Activated CD4-positive, alpha-beta memory T cell treated with anti-CD3 and anti-CD28 coated beads, Interleukin-2, amount 10 ng/mL, durations not matched to agents 7 days and 5 days (primary cell): ENCODE data around the gene RPS6KL1. TPM values are rescaled to one million over a fixed set of nuclear protein-coding genes. Genes with fewer than 3 reads are reported as not detected.

ENCODE experiments used
- CTCF ChIA-PET: fragments of 350-600 bp; sonication (Branson Sonifier 250); formaldehyde crosslinking; loops from one replicate; lab custom pipeline; 2021; ENCODE audit warnings: antibody characterized with exemption, inconsistent platforms; lab: Charles Lee
- POLR2A ChIA-PET: fragments of 350-600 bp; sonication (Branson Sonifier 250); formaldehyde crosslinking; loops from one replicate; lab custom pipeline; 2021; ENCODE audit warnings: antibody characterized with exemption; lab: Charles Lee
- DNase-seq: peaks from one replicate; pipeline ENCODE4 v3.0.0-alpha.2; 2020
- H3K27ac Mint-ChIP-seq: one replicate; pipeline ENCODE4 v1.8.0; 2021; ENCODE audit warnings: mild to moderate bottlenecking, mixed read lengths
- H3K27me3 Mint-ChIP-seq: one replicate; pipeline ENCODE4 v1.8.0; 2021; ENCODE audit warnings: mixed read lengths
- H3K36me3 Mint-ChIP-seq: one replicate; pipeline ENCODE4 v1.8.0; 2021; ENCODE audit warnings: low read depth, mixed read lengths
- H3K4me1 Mint-ChIP-seq: one replicate; pipeline ENCODE4 v1.8.0; 2021; ENCODE audit warnings: mixed read lengths
- H3K4me3 Mint-ChIP-seq: one replicate; pipeline ENCODE4 v1.8.0; 2021; ENCODE audit warnings: mild to moderate bottlenecking, mixed read lengths
- H3K9me3 Mint-ChIP-seq: one replicate; pipeline ENCODE4 v1.8.0; 2021; ENCODE audit warnings: mixed read lengths
- total RNA-seq, 2 experiments: library from RNA; stranded (reverse); gene quantifications; one replicate each; pipeline ENCODE4 v1.2.3, GENCODE V29; 2021

The RPS6KL1 gene
- total RNA-seq, 2 experiments from 2014 or later, result 3.6 to 3.8 TPM

GRCh38 chr14:74906925-74907521 lies 16.0 kb downstream of the RPS6KL1 start:
- CTCF ChIA-PET, result interaction anchor here (1.3 to 7.2 kb wide), 14 partner anchors 10 to 298 kb away, joined by 3 to 285 read pairs (median 14); partner anchors contain the start of genes DLST, EIF2B2, PROX2 and RPS6KL1
- no peak for DNase-seq
- Mint-ChIP-seq H3K27ac (no peak overlapping the region), H3K27me3 (no peaks in the 10 kb centered on the region), H3K4me1 (peaks cover 3% of the 10 kb centered on the region), H3K4me3 (no peak overlapping the region), H3K9me3 (no peaks in the 10 kb centered on the region), H3K36me3 (peaks cover 18% of the 10 kb centered on the region)
- POLR2A ChIA-PET, result interaction anchor here (1.7 to 4.4 kb wide), 3 partner anchors 17 to 46 kb away, joined by 4 to 45 read pairs (median 34); partner anchors contain the start of gene DLST

- no peaks in the 10 kb centered on the region for H3K9me3 Mint-ChIP-seq
- CTCF ChIA-PET, result interaction anchor here (0.6 to 7.2 kb wide), 33 partner anchors 13 to 1266 kb away, joined by 3 to 285 read pairs (median 5); partner anchors contain the start of genes ACYP1, DLST, PROX2 and RPS6KL1
These were observed 17.4 kb downstream of the RPS6KL1 start for GRCh38 chr14:74905595-74906142.

GRCh38 chr14:74904635-74905503 lies 18.2 kb downstream of the RPS6KL1 start:
- no peak overlapping the region for H3K4me3 Mint-ChIP-seq
- no peak for DNase-seq
- H3K9me3 Mint-ChIP-seq, result no peaks in the 10 kb centered on the region
- ChIA-PET CTCF (interaction anchor here (0.7 to 7.2 kb wide), 23 partner anchors 12 to 385 kb away, joined by 3 to 285 read pairs (median 9); partner anchors contain the start of genes DLST, PROX2 and RPS6KL1), POLR2A (interaction anchor here (0.8 to 4.4 kb wide), 9 partner anchors 13 to 296 kb away, joined by 3 to 45 read pairs (median 3); partner anchors contain the start of gene DLST)
- H3K27ac Mint-ChIP-seq, result peak overlapping the region; percentile 21
- peaks cover 3% of the 10 kb centered on the region for H3K4me1 Mint-ChIP-seq
- H3K36me3 Mint-ChIP-seq, result peaks cover 40% of the 10 kb centered on the region
- H3K27me3 Mint-ChIP-seq, result no peaks in the 10 kb centered on the region

More at GRCh38 chr14:74905595-74906142, 17.4 kb downstream of the RPS6KL1 start:
- POLR2A ChIA-PET, result interaction anchor here (0.6 to 4.4 kb wide), 12 partner anchors 12 to 536 kb away, joined by 3 to 45 read pairs (median 3); partner anchors contain the start of gene DLST
- no peak overlapping the region for H3K27ac Mint-ChIP-seq
- H3K27me3 Mint-ChIP-seq, result no peaks in the 10 kb centered on the region
- H3K36me3 Mint-ChIP-seq, result peaks cover 32% of the 10 kb centered on the region
- peak; percentile 76 for DNase-seq
- H3K4me3 Mint-ChIP-seq, result no peak overlapping the region
- peaks cover 3% of the 10 kb centered on the region for H3K4me1 Mint-ChIP-seq

GRCh38 chr14:74902941-74903705 lies 19.9 kb downstream of the RPS6KL1 start:
- Mint-ChIP-seq H3K9me3 (no peaks in the 10 kb centered on the region), H3K27ac (no peak overlapping the region), H3K27me3 (no peaks in the 10 kb centered on the region), H3K36me3 (peaks cover 57% of the 10 kb centered on the region), H3K4me1 (peaks cover 3% of the 10 kb centered on the region), H3K4me3 (no peak overlapping the region)
- ChIA-PET CTCF (interaction anchor here (5.8 to 7.2 kb wide), 2 partner anchors 10 to 42 kb away, joined by 86 to 285 read pairs; no protein-coding TSS in a partner anchor), POLR2A (no interaction called here)
- no peak for DNase-seq

GRCh38 chr14:74898694-74899093 lies 24.4 kb downstream of the RPS6KL1 start:
- Mint-ChIP-seq H3K27me3 (no peaks in the 10 kb centered on the region), H3K36me3 (peaks cover 92% of the 10 kb centered on the region), H3K4me1 (no peaks in the 10 kb centered on the region), H3K4me3 (no peak overlapping the region), H3K27ac (no peak overlapping the region), H3K9me3 (no peaks in the 10 kb centered on the region)
- no peak for DNase-seq
- ChIA-PET CTCF (interaction anchor here (7.3 kb wide), 1 partner anchor 36 kb away, joined by 64 read pairs; no protein-coding TSS in a partner anchor), POLR2A (interaction anchor here (2.2 kb wide), 1 partner anchor 16 kb away, joined by 6 read pairs; no protein-coding TSS in a partner anchor)

GRCh38 chr14:74898083-74898482 lies 25.0 kb downstream of the RPS6KL1 start:
- Mint-ChIP-seq H3K4me3 (no peak overlapping the region), H3K36me3 (peaks cover 96% of the 10 kb centered on the region), H3K27me3 (no peaks in the 10 kb centered on the region), H3K9me3 (no peaks in the 10 kb centered on the region), H3K27ac (no peak overlapping the region), H3K4me1 (no peaks in the 10 kb centered on the region)
- ChIA-PET CTCF (interaction anchor here (0.6 to 10.4 kb wide), 5 partner anchors 8 to 218 kb away, joined by 3 to 86 read pairs (median 6); no protein-coding TSS in a partner anchor), POLR2A (interaction anchor here (0.6 to 2.2 kb wide), 2 partner anchors 15 to 86 kb away, joined by 4 to 6 read pairs; no protein-coding TSS in a partner anchor)
- DNase-seq, result no peak

GRCh38 chr14:74897642-74898041 lies 25.4 kb downstream of the RPS6KL1 start:
- no peak for DNase-seq
- Mint-ChIP-seq H3K9me3 (no peaks in the 10 kb centered on the region), H3K4me3 (no peak overlapping the region), H3K36me3 (peaks cover 96% of the 10 kb centered on the region), H3K4me1 (no peaks in the 10 kb centered on the region), H3K27me3 (no peaks in the 10 kb centered on the region), H3K27ac (no peak overlapping the region)
- ChIA-PET CTCF (interaction anchor here (0.6 to 10.4 kb wide), 6 partner anchors 9 to 218 kb away, joined by 3 to 86 read pairs (median 6); no protein-coding TSS in a partner anchor), POLR2A (interaction anchor here (0.6 kb wide), 1 partner anchor 87 kb away, joined by 4 read pairs; no protein-coding TSS in a partner anchor)

GRCh38 chr14:74896400-74896799 lies 26.7 kb downstream of the RPS6KL1 start:
- Mint-ChIP-seq H3K9me3 (no peaks in the 10 kb centered on the region), H3K4me1 (no peaks in the 10 kb centered on the region), H3K36me3 (peaks cover 96% of the 10 kb centered on the region), H3K27ac (no peak overlapping the region), H3K27me3 (no peaks in the 10 kb centered on the region), H3K4me3 (no peak overlapping the region)
- no peak for DNase-seq
- POLR2A ChIA-PET, result interaction anchor here (1.4 kb wide), 1 partner anchor 14 kb away, joined by 4 read pairs; the partner anchor contains the start of gene DLST
- CTCF ChIA-PET, result interaction anchor here (1.1 to 10.4 kb wide), 4 partner anchors 10 to 192 kb away, joined by 3 to 86 read pairs (median 35); no protein-coding TSS in a partner anchor

- ChIA-PET POLR2A (interaction anchor here (0.6 to 2.1 kb wide), 3 partner anchors 12 to 1137 kb away, joined by 3 to 27 read pairs (median 4); partner anchors contain the start of genes DLST and EIF2B2), CTCF (interaction anchor here (0.5 to 10.4 kb wide), 7 partner anchors 11 to 238 kb away, joined by 3 to 86 read pairs (median 5); partner anchors contain the start of gene RPS6KL1)
- Mint-ChIP-seq H3K36me3 (peaks cover 87% of the 10 kb centered on the region), H3K27me3 (no peaks in the 10 kb centered on the region), H3K4me1 (peaks cover 8% of the 10 kb centered on the region), H3K27ac (no peak overlapping the region), H3K4me3 (no peak overlapping the region), H3K9me3 (no peaks in the 10 kb centered on the region)
- no peak for DNase-seq
These were observed 29.4 kb downstream of the RPS6KL1 start for GRCh38 chr14:74893614-74894091.

GRCh38 chr14:74892745-74893144 lies 30.3 kb downstream of the RPS6KL1 start:
- Mint-ChIP-seq H3K36me3 (peaks cover 88% of the 10 kb centered on the region), H3K27me3 (no peaks in the 10 kb centered on the region), H3K4me3 (no peak overlapping the region), H3K27ac (no peak overlapping the region), H3K9me3 (no peaks in the 10 kb centered on the region), H3K4me1 (peaks cover 17% of the 10 kb centered on the region)
- CTCF ChIA-PET, result interaction anchor here (1.1 to 10.4 kb wide), 4 partner anchors 10 to 31 kb away, joined by 3 to 86 read pairs (median 10); no protein-coding TSS in a partner anchor
- DNase-seq, result no peak
- POLR2A ChIA-PET, result interaction anchor here (1.4 to 2.1 kb wide), 2 partner anchors 11 to 110 kb away, joined by 4 to 27 read pairs; partner anchors contain the start of genes DLST and EIF2B2

- Mint-ChIP-seq H3K27ac (no peak overlapping the region), H3K9me3 (no peaks in the 10 kb centered on the region), H3K36me3 (peaks cover 81% of the 10 kb centered on the region), H3K4me1 (peaks cover 20% of the 10 kb centered on the region), H3K4me3 (no peak overlapping the region), H3K27me3 (no peaks in the 10 kb centered on the region)
- POLR2A ChIA-PET, result no interaction called here
- DNase-seq, result no peak
- CTCF ChIA-PET, result interaction anchor here (0.6 to 10.4 kb wide), 4 partner anchors 9 to 53 kb away, joined by 3 to 86 read pairs (median 10); no protein-coding TSS in a partner anchor
These were observed 31.2 kb downstream of the RPS6KL1 start for GRCh38 chr14:74891870-74892269.
